ENCODE results near the gene GIGYF2.

GRCh38 chr2:232714969-232715368, 17.8 kb downstream of the GIGYF2 start:
- no peak for TF ChIP-seq CTCF (IDR thresholded peaks at IDR 0.05)
- TF ChIP-seq EHMT2 (IDR thresholded peaks at IDR 0.05; ENCODE audit: low read depth) = no peak
- TF ChIP-seq ESRRA (IDR thresholded peaks at IDR 0.05; ENCODE audit: borderline replicate concordance, low read length) = no peak
- TF ChIP-seq JUN (IDR thresholded peaks at IDR 0.05) = no peak
- TF ChIP-seq REST (IDR thresholded peaks at IDR 0.05) = no peak
- no peak for TF ChIP-seq MAX (IDR thresholded peaks at IDR 0.05)
- TF ChIP-seq RAD21 (conservative IDR thresholded peaks at IDR 0.05 in 1 of 2, IDR thresholded peaks at IDR 0.05 in 1 of 2) = no peak
- TF ChIP-seq RARB (CRISPR knock-in tag; IDR thresholded peaks at IDR 0.05) = no peak
- TF ChIP-seq SREBF2 (IDR thresholded peaks at IDR 0.05) = no peak
- TF ChIP-seq CEBPB (IDR thresholded peaks at IDR 0.05) = no peak
- TF ChIP-seq POLR2A (IDR thresholded peaks at IDR 0.05; ENCODE audit: low read length) = no peak

All from A549 (cell line).